Measurements from ENCODE around the gene TRAM2. TPM values are rescaled to one million over a fixed set of nuclear protein-coding genes. Genes with fewer than 3 reads are reported as not detected.

TRAM2 gene
- total and polyA plus RNA-seq, 2 of the 13 experiments (the other 11 are each of a cell fraction or from before 2014, with no cell fraction given) = 49.1 to 72.5 TPM

DNA sequence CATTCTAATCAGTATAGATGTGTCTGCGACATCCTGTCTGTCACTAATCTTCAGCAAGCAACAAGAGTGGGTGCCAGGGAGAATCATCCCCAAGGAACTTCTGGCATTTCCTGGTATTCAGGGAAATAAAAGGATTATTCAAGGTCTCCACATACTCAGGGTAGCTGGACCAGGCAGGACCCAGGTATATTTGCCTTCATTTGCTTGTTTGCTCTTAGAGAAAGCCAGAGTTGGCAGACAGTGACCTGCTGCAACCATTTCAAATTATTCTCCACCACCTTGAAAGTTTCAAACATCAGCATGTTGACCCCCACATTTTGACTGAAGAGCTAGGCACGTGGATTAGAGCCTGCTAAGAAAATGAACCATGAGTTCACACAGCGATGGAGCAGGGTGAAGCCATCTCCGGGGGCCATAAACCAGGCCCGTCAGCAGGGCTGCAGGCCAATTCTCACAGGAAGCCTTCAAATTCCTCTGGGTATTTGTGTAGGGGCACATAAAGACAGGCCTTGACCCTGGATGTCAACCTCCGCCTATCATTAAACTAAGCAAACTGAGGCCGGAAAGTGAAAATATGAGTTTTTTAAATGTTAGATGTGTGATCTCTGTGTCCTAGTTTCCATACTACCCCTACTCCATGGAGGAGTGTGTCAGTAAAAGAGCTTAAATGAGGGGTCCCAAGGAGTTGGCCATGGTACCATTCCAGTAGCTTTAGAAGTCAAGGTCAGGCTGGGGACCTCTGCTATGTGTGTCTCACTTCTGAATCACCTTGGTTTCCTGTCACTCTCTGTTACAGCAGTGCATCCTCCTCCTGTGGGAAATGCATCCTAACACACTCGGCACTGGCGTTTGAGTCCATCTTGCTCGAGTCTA is 32.9 kb downstream of the TRAM2 start (continued):
- TF ChIP-seq KDM5A (IDR thresholded peaks at IDR 0.05; ENCODE audit: borderline replicate concordance, low read length) (no peak; the same call in 1 of the 2 replicates), ZNF441 (CRISPR knock-in tag; IDR thresholded peaks at IDR 0.05; ENCODE audit: borderline replicate concordance) (0 out of 2 replicates have a peak, but pooled peaks have one; percentile 17), ZNF644 (CRISPR knock-in tag; IDR thresholded peaks at IDR 0.05; ENCODE audit: low read depth) (peak; percentile 39), NR2C2 (CRISPR knock-in tag; IDR thresholded peaks at IDR 0.05; ENCODE audit: borderline replicate concordance) (peak; percentile 70), MEIS2 (CRISPR knock-in tag; IDR thresholded peaks at IDR 0.05) (peak; percentile 38; the same call in 1 of the 2 replicates), CEBPG (CRISPR knock-in tag; IDR thresholded peaks at IDR 0.05) (peak; percentile 35; the same call in 1 of the 2 replicates), NCOA2 (CRISPR knock-in tag; IDR thresholded peaks at IDR 0.05) (peak; percentile 94), ARNTL (CRISPR knock-in tag; IDR thresholded peaks at IDR 0.05) (peak; percentile 93), GATAD2A (CRISPR knock-in tag; IDR thresholded peaks at IDR 0.05) (peak; percentile 80), SRY (CRISPR knock-in tag; IDR thresholded peaks at IDR 0.05) (no peak), ZZZ3 (CRISPR knock-in tag; IDR thresholded peaks at IDR 0.05; ENCODE audit: borderline replicate concordance) (no peak), ZKSCAN1 (IDR thresholded peaks at IDR 0.05; ENCODE audit: low read length) (0 out of 2 replicates have a peak, but pooled peaks have one; percentile 6), MIXL1 (CRISPR knock-in tag; IDR thresholded peaks at IDR 0.05) (peak; percentile 48; the same call in 1 of the 2 replicates), CREM (IDR thresholded peaks at IDR 0.05) (peak; percentile 62), CREM (CRISPR knock-in tag; IDR thresholded peaks at IDR 0.05) (no peak), PAX8 (CRISPR knock-in tag; IDR thresholded peaks at IDR 0.05; ENCODE audit: borderline replicate concordance) (no peak), FOSL2 (CRISPR knock-in tag; IDR thresholded peaks at IDR 0.05) (peak; percentile 89)
- TF ChIP-seq, protein P1, sequence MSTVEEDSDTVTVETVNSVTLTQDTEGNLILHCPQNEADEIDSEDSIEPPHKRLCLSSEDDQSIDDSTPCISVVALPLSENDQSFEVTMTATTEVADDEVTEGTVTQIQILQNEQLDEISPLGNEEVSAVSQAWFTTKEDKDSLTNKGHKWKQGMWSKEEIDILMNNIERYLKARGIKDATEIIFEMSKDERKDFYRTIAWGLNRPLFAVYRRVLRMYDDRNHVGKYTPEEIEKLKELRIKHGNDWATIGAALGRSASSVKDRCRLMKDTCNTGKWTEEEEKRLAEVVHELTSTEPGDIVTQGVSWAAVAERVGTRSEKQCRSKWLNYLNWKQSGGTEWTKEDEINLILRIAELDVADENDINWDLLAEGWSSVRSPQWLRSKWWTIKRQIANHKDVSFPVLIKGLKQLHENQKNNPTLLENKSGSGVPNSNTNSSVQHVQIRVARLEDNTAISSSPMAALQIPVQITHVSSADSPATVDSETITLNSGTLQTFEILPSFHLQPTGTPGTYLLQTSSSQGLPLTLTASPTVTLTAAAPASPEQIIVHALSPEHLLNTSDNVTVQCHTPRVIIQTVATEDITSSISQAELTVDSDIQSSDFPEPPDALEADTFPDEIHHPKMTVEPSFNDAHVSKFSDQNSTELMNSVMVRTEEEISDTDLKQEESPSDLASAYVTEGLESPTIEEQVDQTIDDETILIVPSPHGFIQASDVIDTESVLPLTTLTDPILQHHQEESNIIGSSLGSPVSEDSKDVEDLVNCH (CRISPR knock-in tag; IDR thresholded peaks at IDR 0.05) = no peak
- TF ChIP-seq, protein P2, sequence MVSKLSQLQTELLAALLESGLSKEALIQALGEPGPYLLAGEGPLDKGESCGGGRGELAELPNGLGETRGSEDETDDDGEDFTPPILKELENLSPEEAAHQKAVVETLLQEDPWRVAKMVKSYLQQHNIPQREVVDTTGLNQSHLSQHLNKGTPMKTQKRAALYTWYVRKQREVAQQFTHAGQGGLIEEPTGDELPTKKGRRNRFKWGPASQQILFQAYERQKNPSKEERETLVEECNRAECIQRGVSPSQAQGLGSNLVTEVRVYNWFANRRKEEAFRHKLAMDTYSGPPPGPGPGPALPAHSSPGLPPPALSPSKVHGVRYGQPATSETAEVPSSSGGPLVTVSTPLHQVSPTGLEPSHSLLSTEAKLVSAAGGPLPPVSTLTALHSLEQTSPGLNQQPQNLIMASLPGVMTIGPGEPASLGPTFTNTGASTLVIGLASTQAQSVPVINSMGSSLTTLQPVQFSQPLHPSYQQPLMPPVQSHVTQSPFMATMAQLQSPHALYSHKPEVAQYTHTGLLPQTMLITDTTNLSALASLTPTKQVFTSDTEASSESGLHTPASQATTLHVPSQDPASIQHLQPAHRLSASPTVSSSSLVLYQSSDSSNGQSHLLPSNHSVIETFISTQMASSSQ (IDR thresholded peaks at IDR 0.05; ENCODE audit: low read depth) = peak; percentile 58; the same call in 1 of the 2 replicates
- TF ChIP-seq, protein P2 (CRISPR knock-in tag; IDR thresholded peaks at IDR 0.05; ENCODE audit: borderline replicate concordance) = peak; percentile 69; the same call in 1 of the 2 replicates
- TF ChIP-seq, protein P3, sequence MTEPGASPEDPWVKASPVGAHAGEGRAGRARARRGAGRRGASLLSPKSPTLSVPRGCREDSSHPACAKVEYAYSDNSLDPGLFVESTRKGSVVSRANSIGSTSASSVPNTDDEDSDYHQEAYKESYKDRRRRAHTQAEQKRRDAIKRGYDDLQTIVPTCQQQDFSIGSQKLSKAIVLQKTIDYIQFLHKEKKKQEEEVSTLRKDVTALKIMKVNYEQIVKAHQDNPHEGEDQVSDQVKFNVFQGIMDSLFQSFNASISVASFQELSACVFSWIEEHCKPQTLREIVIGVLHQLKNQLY (CRISPR knock-in tag; IDR thresholded peaks at IDR 0.05) = peak; percentile 53
- TF ChIP-seq, protein P4, sequence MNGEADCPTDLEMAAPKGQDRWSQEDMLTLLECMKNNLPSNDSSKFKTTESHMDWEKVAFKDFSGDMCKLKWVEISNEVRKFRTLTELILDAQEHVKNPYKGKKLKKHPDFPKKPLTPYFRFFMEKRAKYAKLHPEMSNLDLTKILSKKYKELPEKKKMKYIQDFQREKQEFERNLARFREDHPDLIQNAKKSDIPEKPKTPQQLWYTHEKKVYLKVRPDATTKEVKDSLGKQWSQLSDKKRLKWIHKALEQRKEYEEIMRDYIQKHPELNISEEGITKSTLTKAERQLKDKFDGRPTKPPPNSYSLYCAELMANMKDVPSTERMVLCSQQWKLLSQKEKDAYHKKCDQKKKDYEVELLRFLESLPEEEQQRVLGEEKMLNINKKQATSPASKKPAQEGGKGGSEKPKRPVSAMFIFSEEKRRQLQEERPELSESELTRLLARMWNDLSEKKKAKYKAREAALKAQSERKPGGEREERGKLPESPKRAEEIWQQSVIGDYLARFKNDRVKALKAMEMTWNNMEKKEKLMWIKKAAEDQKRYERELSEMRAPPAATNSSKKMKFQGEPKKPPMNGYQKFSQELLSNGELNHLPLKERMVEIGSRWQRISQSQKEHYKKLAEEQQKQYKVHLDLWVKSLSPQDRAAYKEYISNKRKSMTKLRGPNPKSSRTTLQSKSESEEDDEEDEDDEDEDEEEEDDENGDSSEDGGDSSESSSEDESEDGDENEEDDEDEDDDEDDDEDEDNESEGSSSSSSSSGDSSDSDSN (CRISPR knock-in tag; IDR thresholded peaks at IDR 0.05) = 0 out of 2 replicates have a peak, but pooled peaks have one; percentile 19

Data from HepG2 (cell line).